Measurements from ENCODE around the gene KCNJ6. TPM values are rescaled to one million over a fixed set of nuclear protein-coding genes. Genes with fewer than 3 reads are reported as not detected.

KCNJ6 gene
- total RNA-seq, 1 experiment from 2014 or later, result not detected

GRCh38 chr21:37888659-37889058, 27.6 kb downstream of the KCNJ6 start:
- ChIA-PET POLR2A (no interaction called here), CTCF (no interaction called here), RAD21 (ENCODE audit: low non-redundant PET in 1 of 2, low total read pairs in 2 of 2, uncharacterized antibody in 2 of 2, unreplicated experiment in 2 of 2) (no interaction called here)
- no peak overlapping the region for H3K4me2 ChIP-seq (ENCODE audit: low read length)
- H3K9me2 ChIP-seq (ENCODE audit: insufficient read depth), result no peaks in the 10 kb centered on the region
- intact Hi-C loops (cut with micrococcal nuclease), result no loop called here
- no peaks in the 10 kb centered on the region for H3K27me3 ChIP-seq (ENCODE audit: insufficient read depth, low read length)
- no TSS peak for BruUV-seq (replicated peaks)
- no peaks in the 10 kb centered on the region for H3K79me2 ChIP-seq (ENCODE audit: insufficient read depth, low read length)
- no peak for ATAC-seq
- no peak overlapping the region for H3K4me3 ChIP-seq (replicated peaks in 1 of 2; ENCODE audit: low read depth in 1 of 2, low read length in 2 of 2)
- TF ChIP-seq TCF7L2 (IDR thresholded peaks at IDR 0.05; ENCODE audit: borderline replicate concordance, extremely low read depth, insufficient read depth, insufficient read length) (no peak), EZH2phosphoT487 (IDR thresholded peaks at IDR 0.05; ENCODE audit: borderline replicate concordance) (no peak), REST (IDR thresholded peaks at IDR 0.05; ENCODE audit: low read depth) (no peak), ZFX (IDR thresholded peaks at IDR 0.05) (no peak), SIN3A (IDR thresholded peaks at IDR 0.05; ENCODE audit: low read depth) (no peak), ELF1 (IDR thresholded peaks at IDR 0.05; ENCODE audit: borderline replicate concordance, low read depth) (no peak), EGR1 (IDR thresholded peaks at IDR 0.05; ENCODE audit: low read depth) (no peak), SRF (IDR thresholded peaks at IDR 0.05; ENCODE audit: low read depth) (no peak), RAD21 (IDR thresholded peaks at IDR 0.05; ENCODE audit: low read depth) (no peak), MAX (IDR thresholded peaks at IDR 0.05) (no peak), POLR2A (IDR thresholded peaks at IDR 0.05; ENCODE audit: borderline replicate concordance, extremely low read depth, insufficient read depth, insufficient read length) (no peak), POLR2AphosphoS5 (IDR thresholded peaks at IDR 0.05; ENCODE audit: low read depth, low read length) (no peak), ATF3 (IDR thresholded peaks at IDR 0.05) (no peak), FOSL1 (IDR thresholded peaks at IDR 0.05; ENCODE audit: low read depth) (no peak), SP1 (IDR thresholded peaks at IDR 0.05; ENCODE audit: low read depth) (no peak), CEBPB (IDR thresholded peaks at IDR 0.05; ENCODE audit: low read depth) (no peak), CBX3 (IDR thresholded peaks at IDR 0.05; ENCODE audit: low read depth) (no peak), ZNF274 (IDR thresholded peaks at IDR 0.05; ENCODE audit: low read depth, low read length) (no peak), EZH2 (IDR thresholded peaks at IDR 0.05) (no peak)
- H3K4me1 ChIP-seq (ENCODE audit: control insufficient read depth in 1 of 2, insufficient read depth in 2 of 2, low read length in 2 of 2), result no peaks in the 10 kb centered on the region
- H3K27ac ChIP-seq (ENCODE audit: low read depth, low read length), result no peak overlapping the region
- no peak overlapping the region for H2AFZ ChIP-seq (ENCODE audit: low read depth, low read length, poor library complexity, severe bottlenecking)
- DNase-seq (ENCODE audit: low read depth, low spot score), result no peak
- no peaks in the 10 kb centered on the region for H3K36me3 ChIP-seq (ENCODE audit: control insufficient read depth in 1 of 2, insufficient read depth in 2 of 2, low read length in 2 of 2)
- no peaks in the 10 kb centered on the region for H4K20me1 ChIP-seq (ENCODE audit: insufficient read depth)
- no peak overlapping the region for H3K9ac ChIP-seq (ENCODE audit: low read length)
- peaks cover 0 to 5% of the 10 kb centered on the region in 2 experiments; a peak in 1 of 4 replicates for H3K9me3 ChIP-seq (ENCODE audit: control insufficient read depth in 1 of 2, insufficient read depth in 1 of 2, low read depth in 1 of 2, low read length in 2 of 2)

All from HCT116 (cell line).